ENCODE results near the gene ACSS1.

- no peak for TF ChIP-seq CTCF (IDR thresholded peaks at IDR 0.05)
- TF ChIP-seq POLR2A (IDR thresholded peaks at IDR 0.05) = no peak
These were observed 10.2 kb downstream of the ACSS1 start for GRCh38 chr20:25047766-25048165.
